GM12878 (cell line): ENCODE measurements around the gene LGI1. TPM values are rescaled to one million over a fixed set of nuclear protein-coding genes. Genes with fewer than 3 reads are reported as not detected.

ENCODE experiments used
- CREM ChIP-seq: IDR thresholded peaks from 2 replicates; pipeline ENCODE4 v1.6.1; 2014; ENCODE audit warnings: antibody characterized with exemption, low read depth
- IKZF2 ChIP-seq, 2 experiments: fragments of 450-650 bp; IDR thresholded peaks; 2 replicates each; pipeline ENCODE4 v1.6.1; 2017; ENCODE audit warnings: mild to moderate bottlenecking in 2 of 2, moderate library complexity in 2 of 2
- PAX5 ChIP-seq: IDR thresholded peaks from 2 replicates; pipeline ENCODE4 v1.6.1; 2011; ENCODE audit warnings: low read depth, low read length, borderline replicate concordance
- POLR2AphosphoS2 ChIP-seq: IDR thresholded peaks from 2 replicates; pipeline ENCODE4 v1.6.1; 2011; ENCODE audit warnings: low read depth, mild to moderate bottlenecking, low read length, improper control_type of control experiment, moderate library complexity
- RB1 ChIP-seq: fragments of 450-650 bp; formaldehyde crosslinking; IDR thresholded peaks from 2 replicates; pipeline ENCODE4 v1.6.1; 2017; ENCODE audit warnings: mild to moderate bottlenecking, borderline replicate concordance
- RUNX3 ChIP-seq: IDR thresholded peaks from 2 replicates; pipeline ENCODE4 v1.6.1; 2012; ENCODE audit warnings: low read length, inconsistent platforms
- SPI1 ChIP-seq: IDR thresholded peaks from 2 replicates; pipeline ENCODE4 v1.6.1; 2011; ENCODE audit warnings: low read depth, mild to moderate bottlenecking, low read length, moderate library complexity, borderline replicate concordance; ENCODE audit not compliant: insufficient read depth
- TBL1XR1 ChIP-seq: IDR thresholded peaks from 2 replicates; pipeline ENCODE4 v1.6.1; 2012; ENCODE audit warnings: low read depth, low read length, improper control_type of control experiment
- TCF12 ChIP-seq: IDR thresholded peaks from 2 replicates; pipeline ENCODE4 v1.6.1; 2011; ENCODE audit warnings: low read depth, mild to moderate bottlenecking, low read length
- ZNF24 ChIP-seq: fragments of 450-650 bp; IDR thresholded peaks from 2 replicates; pipeline ENCODE4 v1.6.1; 2017; ENCODE audit warnings: antibody characterized with exemption, mild to moderate bottlenecking
- polyA plus RNA-seq, 11 experiments: library from polyadenylated mRNA; depleted of rRNA in 4 of 11; unstranded in 6 of 11; stranded (reverse) in 5 of 11; fragments of >200 nt; fragmentation: Nextera tagmentation in 4 of 11; fragmentation: Illumina TruSeq in 1 of 11; extraction: Ambion mirVana in 4 of 11; extraction: Trizol in 1 of 11; gene quantifications; 1 replicate in 1 of 11; 2 replicates in 10 of 11; pipeline versions ENCODE4 v1.2.1 to v1.2.3, GENCODE V29; 2011 to 2016; ENCODE audit warnings: inconsistent platforms in 2 of 11, missing spikeins in 2 of 11, low read depth in 1 of 11
- total RNA-seq, 4 experiments: library from RNA; depleted of rRNA in 3 of 4; stranded (reverse); fragments of >200 nt in 3 of 4; fragmentation: Illumina TruSeq in 1 of 4; extraction: Trizol in 1 of 4; gene quantifications; 2 replicates each; pipeline versions ENCODE4 v1.2.1 to v1.2.3, GENCODE V29; 2013 to 2021
- TF ChIP-seq, protein P1 (sequence below): fragments of 450-650 bp; IDR thresholded peaks from 2 replicates; pipeline ENCODE4 v1.6.1; 2016; ENCODE audit warnings: mild to moderate bottlenecking
- TF ChIP-seq, protein P2 (sequence below): fragments of 150-350 bp; IDR thresholded peaks from 2 replicates; pipeline ENCODE4 v1.6.1; 2016; ENCODE audit warnings: low read depth, low read length
- TF ChIP-seq, protein P3 (sequence below): fragments of 450-650 bp; IDR thresholded peaks from 2 replicates; pipeline ENCODE4 v1.6.1; 2017; ENCODE audit warnings: borderline replicate concordance

LGI1 gene
- total and polyA plus RNA-seq, 10 of the 15 experiments (the other 5 are each of a cell fraction or from before 2014, with no cell fraction given): not detected

DNA sequence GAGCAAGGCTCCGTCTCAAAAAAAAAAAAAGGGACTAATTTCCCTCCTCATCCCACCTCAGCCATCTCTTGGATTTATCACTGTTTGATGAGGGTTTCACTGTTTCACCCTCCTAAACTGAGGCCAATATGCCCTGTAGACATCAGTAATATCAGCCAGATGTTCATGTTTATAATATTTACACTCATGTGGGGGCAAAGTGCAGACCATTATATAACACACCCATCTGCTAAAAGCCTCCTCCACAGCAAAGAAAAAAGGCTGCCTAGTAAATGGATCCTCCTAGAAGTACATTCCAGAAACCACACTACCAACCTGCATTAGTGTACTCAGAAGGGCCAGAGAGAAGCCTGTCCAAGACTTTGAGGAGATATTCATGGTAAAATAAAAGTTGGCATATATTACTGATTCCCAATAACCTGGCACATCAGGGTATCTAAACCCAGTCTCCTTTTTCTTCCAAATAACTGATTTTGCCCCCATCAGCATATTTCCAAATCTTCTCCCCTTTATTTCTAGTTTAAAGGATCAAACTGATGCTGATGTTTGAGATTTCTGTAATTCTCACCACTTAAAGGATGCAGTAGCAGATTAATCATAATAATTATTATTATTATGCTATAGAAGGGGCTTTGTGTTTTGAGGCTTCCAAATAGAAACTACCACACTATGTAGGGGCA lies 55.1 kb downstream of the LGI1 start (continued):
- TF ChIP-seq, protein P1, sequence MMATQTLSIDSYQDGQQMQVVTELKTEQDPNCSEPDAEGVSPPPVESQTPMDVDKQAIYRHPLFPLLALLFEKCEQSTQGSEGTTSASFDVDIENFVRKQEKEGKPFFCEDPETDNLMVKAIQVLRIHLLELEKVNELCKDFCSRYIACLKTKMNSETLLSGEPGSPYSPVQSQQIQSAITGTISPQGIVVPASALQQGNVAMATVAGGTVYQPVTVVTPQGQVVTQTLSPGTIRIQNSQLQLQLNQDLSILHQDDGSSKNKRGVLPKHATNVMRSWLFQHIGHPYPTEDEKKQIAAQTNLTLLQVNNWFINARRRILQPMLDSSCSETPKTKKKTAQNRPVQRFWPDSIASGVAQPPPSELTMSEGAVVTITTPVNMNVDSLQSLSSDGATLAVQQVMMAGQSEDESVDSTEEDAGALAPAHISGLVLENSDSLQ: no peak
- TF ChIP-seq CREM (no peak), PAX5 (no peak), RB1 (no peak), IKZF2 (IDR thresholded peaks at IDR 0.05) (no peak), TBL1XR1 (no peak), TCF12 (no peak), RUNX3 (no peak), POLR2AphosphoS2 (no peak), ZNF24 (no peak), SPI1 (no peak)
- TF ChIP-seq, protein P2, sequence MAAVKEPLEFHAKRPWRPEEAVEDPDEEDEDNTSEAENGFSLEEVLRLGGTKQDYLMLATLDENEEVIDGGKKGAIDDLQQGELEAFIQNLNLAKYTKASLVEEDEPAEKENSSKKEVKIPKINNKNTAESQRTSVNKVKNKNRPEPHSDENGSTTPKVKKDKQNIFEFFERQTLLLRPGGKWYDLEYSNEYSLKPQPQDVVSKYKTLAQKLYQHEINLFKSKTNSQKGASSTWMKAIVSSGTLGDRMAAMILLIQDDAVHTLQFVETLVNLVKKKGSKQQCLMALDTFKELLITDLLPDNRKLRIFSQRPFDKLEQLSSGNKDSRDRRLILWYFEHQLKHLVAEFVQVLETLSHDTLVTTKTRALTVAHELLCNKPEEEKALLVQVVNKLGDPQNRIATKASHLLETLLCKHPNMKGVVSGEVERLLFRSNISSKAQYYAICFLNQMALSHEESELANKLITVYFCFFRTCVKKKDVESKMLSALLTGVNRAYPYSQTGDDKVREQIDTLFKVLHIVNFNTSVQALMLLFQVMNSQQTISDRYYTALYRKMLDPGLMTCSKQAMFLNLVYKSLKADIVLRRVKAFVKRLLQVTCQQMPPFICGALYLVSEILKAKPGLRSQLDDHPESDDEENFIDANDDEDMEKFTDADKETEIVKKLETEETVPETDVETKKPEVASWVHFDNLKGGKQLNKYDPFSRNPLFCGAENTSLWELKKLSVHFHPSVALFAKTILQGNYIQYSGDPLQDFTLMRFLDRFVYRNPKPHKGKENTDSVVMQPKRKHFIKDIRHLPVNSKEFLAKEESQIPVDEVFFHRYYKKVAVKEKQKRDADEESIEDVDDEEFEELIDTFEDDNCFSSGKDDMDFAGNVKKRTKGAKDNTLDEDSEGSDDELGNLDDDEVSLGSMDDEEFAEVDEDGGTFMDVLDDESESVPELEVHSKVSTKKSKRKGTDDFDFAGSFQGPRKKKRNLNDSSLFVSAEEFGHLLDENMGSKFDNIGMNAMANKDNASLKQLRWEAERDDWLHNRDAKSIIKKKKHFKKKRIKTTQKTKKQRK: no peak
- TF ChIP-seq, protein P3, sequence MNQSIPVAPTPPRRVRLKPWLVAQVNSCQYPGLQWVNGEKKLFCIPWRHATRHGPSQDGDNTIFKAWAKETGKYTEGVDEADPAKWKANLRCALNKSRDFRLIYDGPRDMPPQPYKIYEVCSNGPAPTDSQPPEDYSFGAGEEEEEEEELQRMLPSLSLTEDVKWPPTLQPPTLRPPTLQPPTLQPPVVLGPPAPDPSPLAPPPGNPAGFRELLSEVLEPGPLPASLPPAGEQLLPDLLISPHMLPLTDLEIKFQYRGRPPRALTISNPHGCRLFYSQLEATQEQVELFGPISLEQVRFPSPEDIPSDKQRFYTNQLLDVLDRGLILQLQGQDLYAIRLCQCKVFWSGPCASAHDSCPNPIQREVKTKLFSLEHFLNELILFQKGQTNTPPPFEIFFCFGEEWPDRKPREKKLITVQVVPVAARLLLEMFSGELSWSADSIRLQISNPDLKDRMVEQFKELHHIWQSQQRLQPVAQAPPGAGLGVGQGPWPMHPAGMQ: no peak
